ENCODE results near the gene SACM1L. TPM values are rescaled to one million over a fixed set of nuclear protein-coding genes. Genes with fewer than 3 reads are reported as not detected.

The SACM1L gene
- total and polyA plus RNA-seq, 2 of the 8 experiments (the other 6 are each of a cell fraction or from before 2014, with no cell fraction given) = 20.1 to 61.0 TPM

DNA sequence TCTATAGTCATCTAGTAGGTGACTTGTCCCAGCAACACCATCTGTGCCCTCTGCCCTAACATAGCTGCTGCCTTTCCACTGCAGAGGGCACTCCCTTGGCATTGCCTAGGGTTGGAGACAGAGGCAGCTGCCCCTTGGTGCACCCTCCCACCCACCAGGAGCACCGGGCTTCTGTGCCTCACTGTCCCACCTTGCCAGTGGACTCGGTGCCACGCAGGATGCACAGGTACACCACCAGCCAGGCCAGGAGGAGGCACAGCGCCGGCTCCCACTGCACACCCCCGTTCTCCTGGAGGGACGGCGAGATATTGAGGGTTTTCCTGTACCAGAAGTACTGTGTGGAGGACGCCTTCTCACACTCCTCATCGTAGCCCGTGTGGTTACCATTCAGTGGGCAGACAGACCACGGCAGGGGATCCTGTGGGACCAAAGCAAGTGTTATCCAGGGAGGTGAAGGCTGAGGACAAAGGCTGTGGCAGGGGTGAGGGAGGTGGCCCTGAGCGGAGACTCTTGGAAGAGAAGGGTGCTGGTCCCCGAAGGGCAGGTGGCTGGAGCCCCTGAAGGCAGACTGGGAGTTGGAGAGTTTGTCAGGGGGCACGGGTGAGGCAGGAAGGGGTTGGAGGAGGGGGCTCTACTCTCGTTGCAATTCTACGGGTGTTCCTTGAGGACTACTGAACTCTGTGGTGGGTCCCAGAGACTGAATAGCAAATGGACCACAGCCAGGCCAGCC is 86.5 kb downstream of the SACM1L start (continued):
- TF ChIP-seq, protein P1, sequence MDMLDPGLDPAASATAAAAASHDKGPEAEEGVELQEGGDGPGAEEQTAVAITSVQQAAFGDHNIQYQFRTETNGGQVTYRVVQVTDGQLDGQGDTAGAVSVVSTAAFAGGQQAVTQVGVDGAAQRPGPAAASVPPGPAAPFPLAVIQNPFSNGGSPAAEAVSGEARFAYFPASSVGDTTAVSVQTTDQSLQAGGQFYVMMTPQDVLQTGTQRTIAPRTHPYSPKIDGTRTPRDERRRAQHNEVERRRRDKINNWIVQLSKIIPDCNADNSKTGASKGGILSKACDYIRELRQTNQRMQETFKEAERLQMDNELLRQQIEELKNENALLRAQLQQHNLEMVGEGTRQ (IDR thresholded peaks at IDR 0.05; ENCODE audit: low read length) = no peak
- TF ChIP-seq PHF8 (conservative IDR thresholded peaks at IDR 0.05; ENCODE audit: low read depth, low read length) (no peak), ZNF274 (IDR thresholded peaks at IDR 0.05; ENCODE audit: borderline replicate concordance, extremely low read depth, low read length) (no peak), CREB1 (IDR thresholded peaks at IDR 0.05) (no peak)
- TF ChIP-seq, protein P2, sequence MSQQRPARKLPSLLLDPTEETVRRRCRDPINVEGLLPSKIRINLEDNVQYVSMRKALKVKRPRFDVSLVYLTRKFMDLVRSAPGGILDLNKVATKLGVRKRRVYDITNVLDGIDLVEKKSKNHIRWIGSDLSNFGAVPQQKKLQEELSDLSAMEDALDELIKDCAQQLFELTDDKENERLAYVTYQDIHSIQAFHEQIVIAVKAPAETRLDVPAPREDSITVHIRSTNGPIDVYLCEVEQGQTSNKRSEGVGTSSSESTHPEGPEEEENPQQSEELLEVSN (IDR thresholded peaks at IDR 0.05) = no peak

Measured in H1 (cell line).